OCI-M2 (cell line): ENCODE measurements around the gene XKR3.
"Not testable (repeated sequence)": the region's sequence is repeated elsewhere in the genome, so short reads cannot be mapped to it uniquely, and the experiment has no call there.

Experiments
- DNase-seq: peaks from one replicate; lab custom pipeline; 2025; ENCODE audit not compliant: unreplicated experiment; lab: John Stamatoyannopoulos, UW

The XKR3 gene

DNA sequence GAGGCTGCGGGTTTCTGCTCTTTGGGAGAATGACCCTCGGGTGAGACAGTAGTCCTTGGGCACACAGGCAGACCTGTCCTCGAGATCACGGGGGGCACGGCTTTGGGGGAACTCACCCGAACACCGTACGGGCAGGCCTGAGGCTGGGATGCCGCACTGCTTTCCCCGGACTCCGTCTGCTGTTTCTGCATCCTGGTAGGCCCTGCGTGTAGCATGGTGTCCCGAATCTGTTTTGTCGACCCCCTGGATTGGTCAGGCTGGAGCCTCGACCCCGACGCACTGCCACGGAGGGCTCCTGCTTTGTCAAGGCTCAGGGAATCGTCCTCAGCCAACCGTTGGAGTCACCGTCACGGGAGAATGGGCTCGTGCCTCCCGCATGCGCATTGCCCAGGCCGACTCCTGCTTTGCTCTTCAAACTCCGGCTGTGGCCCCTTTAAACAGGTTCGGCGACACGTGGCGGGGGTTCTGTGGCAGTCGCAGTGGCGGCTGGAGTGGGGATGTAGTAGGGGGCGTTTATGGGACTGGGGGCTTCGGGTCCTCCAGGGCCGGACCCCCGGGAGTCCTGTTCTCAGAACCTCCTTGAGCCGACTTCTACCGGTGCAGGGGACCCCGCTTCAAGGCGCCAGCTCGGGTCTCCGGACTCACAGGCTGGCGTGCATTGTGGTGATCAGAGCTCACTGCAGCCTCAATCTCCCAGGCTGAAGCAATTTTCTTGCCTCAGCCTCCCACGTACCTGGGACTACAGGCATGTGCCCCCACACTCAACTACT is 76.9 kb downstream of the XKR3 start:
- not testable (repeated sequence) for DNase-seq

DNA sequence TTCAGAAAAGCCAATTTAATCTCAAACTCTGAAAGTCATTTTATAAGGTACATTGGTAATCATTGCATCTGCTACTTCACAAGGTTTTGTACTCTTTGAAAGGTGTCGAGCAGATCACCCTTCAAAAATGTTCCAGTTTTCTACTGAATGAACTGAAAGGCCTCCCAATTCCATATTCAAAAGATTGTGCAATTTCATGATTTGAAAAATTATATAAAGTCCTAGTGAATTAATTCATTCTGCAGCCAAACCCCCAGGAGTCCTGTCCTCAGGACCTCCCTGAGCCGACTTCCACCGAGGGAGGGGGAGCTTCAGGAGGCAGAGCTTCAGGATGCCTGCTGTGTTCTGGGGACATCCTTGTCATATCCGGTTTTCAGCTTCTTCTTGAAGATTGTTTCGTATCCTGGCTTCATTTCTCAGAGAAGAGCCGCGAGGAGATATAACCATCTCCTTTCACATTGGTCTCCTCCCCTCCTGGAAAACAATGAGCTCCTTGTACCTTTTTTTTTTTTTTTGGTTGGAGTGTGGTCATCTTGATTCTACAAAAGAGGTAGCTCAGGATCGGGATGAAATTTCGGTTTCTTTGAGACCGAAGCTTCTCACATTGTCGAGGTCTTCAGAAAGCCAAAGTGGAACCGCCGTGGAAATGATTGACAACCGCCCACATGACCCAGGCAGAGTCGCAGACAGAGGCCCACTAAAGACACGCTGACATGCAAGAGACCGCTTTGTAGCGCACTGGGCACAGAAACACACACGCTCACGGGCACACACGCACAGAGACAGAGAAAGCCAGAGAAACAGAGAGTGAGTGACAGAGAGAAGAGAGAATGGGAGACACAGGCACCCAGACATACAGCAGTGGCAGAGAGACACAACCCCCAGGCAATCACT is 77.7 kb downstream of the XKR3 start:
- not testable (repeated sequence) for DNase-seq

DNA sequence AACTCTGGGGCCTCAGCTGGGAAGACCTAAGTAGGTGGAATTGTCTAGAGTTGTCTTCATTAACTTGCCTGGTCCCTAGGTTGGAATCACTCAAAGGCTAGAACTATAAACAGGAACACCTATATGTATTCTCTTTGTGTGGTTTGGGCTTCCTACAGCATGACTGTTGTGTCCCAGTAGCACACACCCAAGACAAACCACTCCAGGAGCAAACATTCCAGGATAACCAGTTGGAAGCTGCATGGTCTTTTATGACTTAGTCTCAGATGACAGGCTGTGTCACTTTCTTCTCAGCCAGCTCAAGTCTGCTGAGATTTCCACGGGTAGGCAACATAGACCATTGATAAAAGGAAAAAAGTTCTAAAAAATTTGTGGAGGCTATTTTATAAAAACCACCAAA is 90.9 kb downstream of the XKR3 start:
- not testable (repeated sequence) for DNase-seq
